CD4-positive, alpha-beta T cell (primary cell): Measurements from ENCODE around the gene BRD3OS. TPM values are rescaled to one million over a fixed set of nuclear protein-coding genes. Genes with fewer than 3 reads are reported as not detected.
A peak's percentile ranks its signal among the peaks of the same experiment; 100 is the strongest.

ENCODE experiments used
- ATAC-seq: fragments of 200-7000 bp; cut with Tn5 transposase; one replicate; pipeline ENCODE4 v1.10.0; 2022; ENCODE audit warnings: mild to moderate bottlenecking; ENCODE audit not compliant: poor library complexity
- CTCF ChIA-PET: fragments of 350-600 bp; sonication (Branson Sonifier 250); formaldehyde crosslinking; loops from one replicate; lab custom pipeline; 2021; ENCODE audit warnings: antibody characterized with exemption, inconsistent platforms; lab: Charles Lee
- POLR2A ChIA-PET: fragments of 350-600 bp; sonication (Branson Sonifier 250); formaldehyde crosslinking; loops from one replicate; lab custom pipeline; 2021; ENCODE audit warnings: antibody characterized with exemption, inconsistent platforms; lab: Charles Lee
- DNase-seq, 14 experiments: peaks; one replicate each; pipeline ENCODE4 v3.0.0-alpha.2; 2013 to 2020; ENCODE audit warnings: mixed read lengths in 2 of 14
- H3K27ac ChIP-seq, 2 donors: one replicate each; pipeline versions ENCODE4 v1.5.1 to v1.7.0; 2013; ENCODE audit warnings: low read length in 2 of 2, low read depth in 1 of 2, mild to moderate bottlenecking in 1 of 2
- H3K27me3 ChIP-seq, 2 experiments: 1 replicate in 1 of 2; 2 replicates in 1 of 2; pipeline versions ENCODE4 v1.6.1 to v1.7.0; 2013; ENCODE audit warnings: low read length in 2 of 2, control low read depth in 1 of 2, mild to moderate bottlenecking in 1 of 2, moderate library complexity in 1 of 2; ENCODE audit not compliant: insufficient read depth in 2 of 2, control insufficient read depth in 1 of 2
- H3K36me3 ChIP-seq: one replicate; pipeline ENCODE4 v1.6.1; 2013; ENCODE audit warnings: low read length, control low read depth; ENCODE audit not compliant: insufficient read depth
- H3K4me1 ChIP-seq: one replicate; pipeline ENCODE4 v1.6.1; 2013; ENCODE audit warnings: low read length, control low read depth; ENCODE audit not compliant: insufficient read depth
- H3K4me3 ChIP-seq: one replicate; pipeline ENCODE4 v1.5.1; 2013; ENCODE audit warnings: mild to moderate bottlenecking, low read length, moderate library complexity
- H3K9me3 ChIP-seq, 2 experiments: 1 replicate in 1 of 2; 2 replicates in 1 of 2; pipeline versions ENCODE4 v1.6.1 to v1.7.0; 2013; ENCODE audit warnings: low read length in 2 of 2, mild to moderate bottlenecking in 2 of 2, control low read depth in 1 of 2, moderate library complexity in 1 of 2; ENCODE audit not compliant: control insufficient read depth in 1 of 2, insufficient read depth in 1 of 2
- H3K27ac Mint-ChIP-seq: one replicate; pipeline ENCODE4 v1.8.0; 2020; ENCODE audit warnings: mixed read lengths
- H3K27me3 Mint-ChIP-seq: one replicate; pipeline ENCODE4 v1.8.0; 2021; ENCODE audit warnings: mixed read lengths
- H3K36me3 Mint-ChIP-seq: one replicate; pipeline ENCODE4 v1.8.0; 2021; ENCODE audit warnings: low read depth, mixed read lengths
- H3K4me1 Mint-ChIP-seq: one replicate; pipeline ENCODE4 v1.8.0; 2021; ENCODE audit warnings: low read depth, mixed read lengths
- H3K4me3 Mint-ChIP-seq: one replicate; pipeline ENCODE4 v1.8.0; 2020; ENCODE audit warnings: mild to moderate bottlenecking, mixed read lengths
- H3K9me3 Mint-ChIP-seq: one replicate; pipeline ENCODE4 v1.8.0; 2020; ENCODE audit warnings: mixed read lengths
- CTCF ChIP-seq: fragments of 200-600 bp; IDR thresholded peaks from one replicate; pipeline ENCODE4 v1.8.0; 2022; ENCODE audit warnings: antibody characterized with exemption, mild to moderate bottlenecking
- intact Hi-C, 2 experiments: fragments of 100-400 bp; cut with DNase I in 1 of 2; cut with micrococcal nuclease in 1 of 2; formaldehyde crosslinking; loops; one replicate each; pipeline versions ENCODE4 v1.15.1 to v1.9.0; 2023 to 2025; cut with DNase I, micrococcal nuclease
- total RNA-seq, 174 experiments: library from RNA in 2 of 174; stranded (reverse) in 2 of 174; gene quantifications; one replicate each; pipeline ENCODE4 v1.2.3 and lab custom pipeline; 2021 to 2026

BRD3OS gene
- total RNA-seq, 2 experiments from 2014 or later = 4.0 to 4.9 TPM

GRCh38 chr9:134057307-134057657 is 32.0 kb downstream of the BRD3OS start:
- intact Hi-C loops = no loop called here
- Histone ChIP-seq H3K4me1 (peaks cover 57% of the 10 kb centered on the region), H3K36me3 (peaks cover 15% of the 10 kb centered on the region), H3K27me3 (no peaks in the 10 kb centered on the region), H3K4me3 (no peak overlapping the region), H3K27ac (no peak overlapping the region), H3K9me3 (no peaks in the 10 kb centered on the region)
- Mint-ChIP-seq H3K9me3 (no peaks in the 10 kb centered on the region), H3K4me1 (peaks cover 27% of the 10 kb centered on the region), H3K36me3 (peaks cover 8% of the 10 kb centered on the region), H3K27ac (no peak overlapping the region), H3K27me3 (no peaks in the 10 kb centered on the region), H3K4me3 (no peak overlapping the region)
- DNase-seq = peak in 1 of 14 experiments; percentile 14
- ChIA-PET POLR2A (no interaction called here), CTCF (no interaction called here)
- no peak for TF ChIP-seq CTCF
- no peak for ATAC-seq

DNA sequence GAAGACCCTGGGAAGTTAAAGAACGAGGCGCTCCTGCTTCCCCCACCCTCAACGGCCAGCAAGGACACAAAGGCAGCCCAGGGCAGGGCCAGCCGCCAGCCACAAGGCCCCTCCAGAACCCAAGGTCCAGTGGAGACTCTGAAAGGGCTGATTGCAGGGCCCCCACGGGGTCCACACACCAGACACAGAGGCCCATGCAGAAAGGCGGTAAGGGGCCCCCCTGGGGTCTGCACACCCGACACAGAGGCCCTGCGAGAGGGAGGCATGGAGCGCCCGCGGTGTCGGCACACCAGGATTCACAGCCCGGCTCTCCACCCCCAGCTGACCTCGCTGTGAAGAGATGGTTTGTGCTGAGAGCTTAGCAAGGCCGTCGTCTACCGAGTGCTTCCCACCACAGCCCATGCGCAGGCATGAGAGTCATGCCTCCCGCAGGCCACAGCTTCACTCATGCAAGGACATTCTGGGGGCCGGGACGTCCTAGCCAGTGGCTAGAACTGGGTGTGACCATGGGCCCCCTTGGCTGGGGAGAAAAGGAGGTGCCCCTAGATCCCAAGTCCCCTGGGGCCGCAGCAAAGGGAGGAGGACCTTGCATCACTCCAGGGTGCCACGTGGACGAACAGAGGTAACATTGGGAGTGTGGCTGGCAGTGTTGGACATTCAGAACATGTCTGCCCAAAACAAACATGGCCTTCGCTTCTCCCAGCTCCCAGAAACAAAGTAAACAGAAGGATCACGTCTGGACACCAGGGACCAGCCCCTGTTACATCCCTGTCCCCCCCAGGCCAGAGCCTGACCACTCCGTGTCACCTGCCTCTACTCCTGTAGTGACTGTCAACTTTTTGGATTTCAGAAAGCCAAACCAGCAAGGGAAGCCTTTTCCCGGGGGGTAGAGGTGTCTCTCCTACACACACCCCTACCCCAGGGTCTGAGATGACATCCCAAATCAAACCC is 32.7 kb downstream of the BRD3OS start:
- CTCF ChIA-PET = no interaction called here
- H3K9me3 ChIP-seq = no peaks in the 10 kb centered on the region
- peaks cover 9% of the 10 kb centered on the region for H3K36me3 ChIP-seq
- no peak for TF ChIP-seq CTCF
- Mint-ChIP-seq H3K36me3 (peaks cover 1% of the 10 kb centered on the region), H3K4me3 (no peak overlapping the region), H3K27ac (no peak overlapping the region), H3K9me3 (no peaks in the 10 kb centered on the region), H3K4me1 (peaks cover 34% of the 10 kb centered on the region), H3K27me3 (no peaks in the 10 kb centered on the region)
- DNase-seq (peak in 1 of 14 experiments; percentile 11), ATAC-seq (no peak)
- intact Hi-C loops = no loop called here
- H3K4me1 ChIP-seq = peaks cover 64% of the 10 kb centered on the region
- POLR2A ChIA-PET = no interaction called here
- no peaks in the 10 kb centered on the region for H3K27me3 ChIP-seq
- no peak overlapping the region for H3K4me3 ChIP-seq
- H3K27ac ChIP-seq = no peak overlapping the region

GRCh38 chr9:134058716-134059115 is 33.4 kb downstream of the BRD3OS start:
- ChIA-PET CTCF (no interaction called here), POLR2A (no interaction called here)
- Histone ChIP-seq H3K27me3 (no peaks in the 10 kb centered on the region), H3K9me3 (no peaks in the 10 kb centered on the region), H3K4me3 (no peak overlapping the region), H3K27ac (no peak overlapping the region), H3K4me1 (peaks cover 71% of the 10 kb centered on the region), H3K36me3 (peaks cover 9% of the 10 kb centered on the region)
- Mint-ChIP-seq H3K27ac (no peak overlapping the region), H3K27me3 (no peaks in the 10 kb centered on the region), H3K4me3 (no peak overlapping the region), H3K4me1 (peaks cover 40% of the 10 kb centered on the region), H3K9me3 (no peaks in the 10 kb centered on the region), H3K36me3 (no peaks in the 10 kb centered on the region)
- no peak for TF ChIP-seq CTCF
- DNase-seq = peak in 1 of 14 experiments; percentile 10
- intact Hi-C loops = no loop called here
- no peak for ATAC-seq
